HFF-Myc (cell line): ENCODE results near the gene S1PR5.

Experiments used
- DNase-seq: peaks from one replicate; pipeline ENCODE4 v3.0.0-alpha.2; 2011; ENCODE audit warnings: low read depth; ENCODE audit errors: extremely low read depth
- H3K4me3 ChIP-seq: replicated peaks from 2 replicates; pipeline ENCODE4 v1.5.1; 2011; ENCODE audit warnings: low read depth, mild to moderate bottlenecking, control low read depth, low read length
- CTCF ChIP-seq: IDR thresholded peaks from 2 replicates; pipeline ENCODE4 v1.5.1; 2012; ENCODE audit warnings: mild to moderate bottlenecking, low read depth, low read length, control low read depth; ENCODE audit errors: missing control alignments

S1PR5 gene

GRCh38 chr19:10517361-10517759 lies at the start of gene S1PR5:
Gene S1PR5 (minus strand): TSS chr19:10517447. CDS start chr19:10515011, 2,436 bp downstream.
- TF ChIP-seq CTCF: no peak
- DNase-seq: no peak
- H3K4me3 ChIP-seq: no peak within 1 kb of the TSS

GRCh38 chr19:10566658-10567410 lies 49.6 kb upstream of the S1PR5 start:
- TF ChIP-seq CTCF: no peak
- peak overlapping the region; percentile 71 for H3K4me3 ChIP-seq
- DNase-seq: no peak

- DNase-seq: no peak
These were observed 49.1 kb upstream of the S1PR5 start for GRCh38 chr19:10566408-10566657.

GRCh38 chr19:10565567-10566407 lies 48.5 kb upstream of the S1PR5 start, which contains the start of gene KRI1:
Gene KRI1 (minus strand): TSS chr19:10566010. CDS start chr19:10565999, 11 bp downstream.
- TF ChIP-seq CTCF: no peak
- peak; percentile 91 for DNase-seq
- peak within 1 kb of the TSS; percentile 71 for H3K4me3 ChIP-seq

More at GRCh38 chr19:10566408-10566657, 49.1 kb upstream of the S1PR5 start:
- H3K4me3 ChIP-seq: peak overlapping the region; percentile 71
- no peak for TF ChIP-seq CTCF

- peak overlapping the region; percentile 71 for H3K4me3 ChIP-seq
- no peak for DNase-seq
- TF ChIP-seq CTCF: peak; percentile 16
These were observed 47.9 kb upstream of the S1PR5 start for GRCh38 chr19:10565028-10565566.

- TF ChIP-seq CTCF: no peak
These were observed 45.4 kb upstream of the S1PR5 start for GRCh38 chr19:10562609-10563008.

More at GRCh38 chr19:10562609-10563008, 45.4 kb upstream of the S1PR5 start:
- no peak overlapping the region for H3K4me3 ChIP-seq
- no peak for DNase-seq
